ENCODE data around the gene ADAMTS17.

ADAMTS17 gene

GRCh38 chr15:100235030-100235617 lies 106.7 kb downstream of the ADAMTS17 start:
- no peak overlapping the region for H3K4me3 ChIP-seq (ENCODE audit: low read length)
- TF ChIP-seq CTCF (conservative IDR thresholded peaks at IDR 0.05; ENCODE audit: low read length) = no peak
- no peak for DNase-seq (ENCODE audit: low read depth)

GRCh38 chr15:100234158-100235029 lies 107.4 kb downstream of the ADAMTS17 start:
- no peak for TF ChIP-seq CTCF (conservative IDR thresholded peaks at IDR 0.05; ENCODE audit: low read length)
- H3K4me3 ChIP-seq (ENCODE audit: low read length) = no peak overlapping the region
- no peak for DNase-seq (ENCODE audit: low read depth)

GRCh38 chr15:100230784-100231183 lies 111.0 kb downstream of the ADAMTS17 start:
- no peak for DNase-seq (ENCODE audit: low read depth)
- TF ChIP-seq CTCF (conservative IDR thresholded peaks at IDR 0.05; ENCODE audit: low read length) = no peak
- H3K4me3 ChIP-seq (ENCODE audit: low read length) = no peak overlapping the region

GRCh38 chr15:100229181-100230163 lies 112.3 kb downstream of the ADAMTS17 start:
- DNase-seq (ENCODE audit: low read depth) = no peak
- no peak overlapping the region for H3K4me3 ChIP-seq (ENCODE audit: low read length)
- TF ChIP-seq CTCF (conservative IDR thresholded peaks at IDR 0.05; ENCODE audit: low read length) = no peak

GRCh38 chr15:100227781-100228180 lies 114.0 kb downstream of the ADAMTS17 start:
- DNase-seq (ENCODE audit: low read depth) = no peak
- no peak overlapping the region for H3K4me3 ChIP-seq (ENCODE audit: low read length)
- no peak for TF ChIP-seq CTCF (conservative IDR thresholded peaks at IDR 0.05; ENCODE audit: low read length)

- no peak for DNase-seq (ENCODE audit: low read depth)
- H3K4me3 ChIP-seq (ENCODE audit: low read length) = no peak overlapping the region
- TF ChIP-seq CTCF (conservative IDR thresholded peaks at IDR 0.05; ENCODE audit: low read length) = no peak
Observed at GRCh38 chr15:100226107-100226506, 115.7 kb downstream of the ADAMTS17 start.
